HG02885 (cell line): ENCODE data around the gene TFDP2.

ENCODE experiments used
- ATAC-seq: cut with Tn5 transposase; IDR thresholded peaks from one replicate; pipeline ENCODE4 v1.9.1; 2021; ENCODE audit warnings: mild to moderate bottlenecking; ENCODE audit not compliant: unreplicated experiment, poor library complexity

Gene TFDP2

DNA sequence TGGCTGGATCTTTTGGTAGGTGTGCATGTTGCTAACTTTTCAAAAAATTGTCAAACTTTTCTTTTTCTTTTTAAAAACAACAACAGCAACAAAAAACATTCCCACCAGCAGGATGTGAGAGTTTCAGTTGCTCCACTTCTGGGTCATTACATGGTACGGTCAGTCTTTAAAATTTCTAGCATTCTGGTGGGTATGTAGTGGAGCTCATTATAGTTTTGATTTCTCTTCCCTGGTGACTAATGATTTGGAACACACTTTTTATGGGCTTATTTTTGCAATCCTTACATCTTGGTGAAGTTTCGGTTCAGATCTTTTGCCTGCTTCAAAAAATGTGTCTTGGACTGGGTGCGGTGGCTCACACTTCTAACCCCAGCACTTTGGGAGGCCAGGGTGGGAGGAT lies 253.6 kb downstream of the TFDP2 start:
- no peak for ATAC-seq

DNA sequence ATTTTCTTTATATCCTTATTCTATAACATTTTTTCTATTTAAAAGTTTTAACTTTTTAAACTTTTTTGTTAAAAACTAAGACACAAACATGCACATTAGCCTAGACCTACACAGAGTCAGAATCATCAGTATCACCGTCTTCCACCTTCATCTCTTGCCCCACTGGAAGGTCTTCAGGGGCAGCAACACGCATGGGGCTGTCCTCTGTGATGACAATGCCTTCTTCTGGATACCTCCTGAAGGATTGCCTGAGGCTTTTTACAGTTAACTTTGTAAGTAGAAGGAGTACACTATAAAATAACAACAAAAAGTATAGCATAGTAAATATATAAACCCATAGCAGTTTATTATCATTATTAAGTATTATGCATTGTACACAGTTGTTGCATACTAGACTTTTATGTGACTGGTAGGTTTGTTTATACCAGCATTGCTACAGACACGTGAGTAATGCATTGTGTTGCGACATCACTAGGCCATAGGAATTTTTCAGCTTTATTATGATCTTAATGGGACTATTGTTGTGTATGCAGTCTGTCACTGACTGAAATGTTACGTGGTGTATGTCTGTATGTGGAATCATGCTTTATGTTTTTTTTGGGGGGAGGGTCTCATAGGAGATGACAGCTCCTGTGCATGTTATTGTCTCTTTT lies 254.7 kb downstream of the TFDP2 start:
- ATAC-seq = no peak
